GM12891 (cell line): Measurements from ENCODE around the gene BMPER.

Source experiments
- PAX5 ChIP-seq: IDR thresholded peaks from 2 replicates; pipeline ENCODE4 v1.6.1; 2011; ENCODE audit warnings: low read length, moderate library complexity, mild to moderate bottlenecking; ENCODE audit not compliant: insufficient read depth, severe bottlenecking
- POLR2A ChIP-seq: IDR thresholded peaks from 2 replicates; pipeline ENCODE4 v1.6.1; 2011; ENCODE audit warnings: low read depth, low read length, control low read depth
- POLR2AphosphoS5 ChIP-seq: IDR thresholded peaks from 2 replicates; pipeline ENCODE4 v1.6.1; 2011; ENCODE audit warnings: low read depth, low read length, control low read depth
- POU2F2 ChIP-seq: IDR thresholded peaks from 2 replicates; pipeline ENCODE4 v1.6.1; 2011; ENCODE audit warnings: low read depth, mild to moderate bottlenecking, control low read depth, low read length, moderate library complexity
- TAF1 ChIP-seq: IDR thresholded peaks from 2 replicates; pipeline ENCODE4 v1.6.1; 2011; ENCODE audit warnings: low read depth, low read length, control low read depth

DNA sequence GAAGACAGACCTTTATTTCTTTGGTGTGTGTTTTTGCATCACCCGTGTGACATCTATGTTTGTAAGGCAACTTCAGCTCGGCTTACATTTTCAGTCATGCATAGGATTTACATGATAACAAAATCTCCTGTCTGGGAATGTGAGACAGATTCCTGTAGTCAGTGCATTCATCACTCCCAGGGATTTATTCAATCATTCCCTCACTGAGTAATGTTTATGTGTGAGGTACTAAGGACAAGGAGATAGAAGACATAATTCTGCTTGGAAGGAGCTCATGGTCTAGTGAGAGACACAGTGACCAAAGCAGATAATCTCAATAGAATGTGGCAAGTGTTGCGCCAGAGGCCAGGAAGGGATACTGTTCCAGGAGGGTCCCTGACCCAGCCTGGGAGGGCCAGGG lies 35.2 kb upstream of the BMPER start:
- TF ChIP-seq TAF1 (no peak), POLR2A (no peak), POLR2AphosphoS5 (no peak), POU2F2 (no peak), PAX5 (no peak)
